ENCODE results near the gene CHPF.

GRCh38 chr2:219549619-219550018 is 6.0 kb upstream of the CHPF start:
- TF ChIP-seq CTCF (IDR thresholded peaks at IDR 0.05) (no peak), POLR2A (IDR thresholded peaks at IDR 0.05) (no peak)
